ENCODE measurements around the gene NIM1K.
"Not testable (repeated sequence)": the region's sequence is repeated elsewhere in the genome, so short reads cannot be mapped to it uniquely, and the experiment has no call there.

NIM1K gene

DNA sequence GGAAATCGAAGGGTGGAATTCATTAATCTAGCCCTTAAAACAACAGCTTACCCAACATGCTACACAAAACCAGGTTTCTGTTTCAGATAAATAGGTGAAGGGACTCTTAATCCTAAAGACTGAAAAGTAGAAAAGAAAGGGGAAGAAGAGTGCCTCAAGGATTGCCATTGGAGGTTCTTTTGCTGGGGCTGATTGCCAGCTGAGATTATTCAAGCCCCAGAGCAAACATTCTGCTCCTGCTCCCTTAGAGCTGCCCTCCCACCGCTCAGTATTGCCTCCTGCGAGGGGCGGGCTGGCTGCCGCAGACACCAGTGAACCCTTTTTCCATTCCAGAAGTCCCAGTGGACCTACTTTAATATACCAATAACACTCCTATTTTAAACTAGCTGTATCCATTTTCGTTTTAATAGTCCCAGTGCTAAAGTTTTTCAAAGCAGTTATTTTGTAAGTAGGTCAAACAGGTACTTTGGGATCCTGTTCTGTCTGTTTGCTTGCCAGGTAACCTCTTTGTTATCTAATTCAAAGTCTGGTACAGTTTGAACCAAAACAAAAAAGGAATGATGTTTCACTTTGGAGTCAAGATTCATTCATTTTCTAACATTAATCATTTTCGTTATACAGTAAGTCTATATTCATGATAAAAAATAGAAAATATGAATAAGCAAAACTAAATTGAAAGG is 82.5 kb downstream of the NIM1K start:
- DNase-seq (ENCODE audit: low read depth in 1 of 2, low spot score in 1 of 2): no peak

DNA sequence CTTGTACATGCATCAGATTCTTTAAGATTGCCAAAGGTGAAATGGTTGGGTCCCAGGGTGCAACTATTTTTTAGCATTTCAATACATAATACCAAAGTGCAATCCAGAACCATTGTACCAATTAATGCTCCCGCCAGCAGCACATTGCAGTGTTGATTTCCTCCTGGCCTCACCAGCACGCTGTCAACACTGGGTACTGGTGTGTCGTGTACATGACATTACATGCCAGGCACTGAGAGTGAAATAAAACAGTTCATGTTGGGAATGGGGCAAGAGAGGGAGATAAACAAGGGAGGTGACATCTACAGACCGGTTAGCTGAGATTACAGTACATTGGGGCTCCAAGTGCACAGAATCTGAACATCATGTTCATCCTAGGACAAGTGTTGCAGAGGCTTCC is 83.4 kb downstream of the NIM1K start:
- DNase-seq (ENCODE audit: low read depth in 1 of 2, low spot score in 1 of 2): no peak

DNA sequence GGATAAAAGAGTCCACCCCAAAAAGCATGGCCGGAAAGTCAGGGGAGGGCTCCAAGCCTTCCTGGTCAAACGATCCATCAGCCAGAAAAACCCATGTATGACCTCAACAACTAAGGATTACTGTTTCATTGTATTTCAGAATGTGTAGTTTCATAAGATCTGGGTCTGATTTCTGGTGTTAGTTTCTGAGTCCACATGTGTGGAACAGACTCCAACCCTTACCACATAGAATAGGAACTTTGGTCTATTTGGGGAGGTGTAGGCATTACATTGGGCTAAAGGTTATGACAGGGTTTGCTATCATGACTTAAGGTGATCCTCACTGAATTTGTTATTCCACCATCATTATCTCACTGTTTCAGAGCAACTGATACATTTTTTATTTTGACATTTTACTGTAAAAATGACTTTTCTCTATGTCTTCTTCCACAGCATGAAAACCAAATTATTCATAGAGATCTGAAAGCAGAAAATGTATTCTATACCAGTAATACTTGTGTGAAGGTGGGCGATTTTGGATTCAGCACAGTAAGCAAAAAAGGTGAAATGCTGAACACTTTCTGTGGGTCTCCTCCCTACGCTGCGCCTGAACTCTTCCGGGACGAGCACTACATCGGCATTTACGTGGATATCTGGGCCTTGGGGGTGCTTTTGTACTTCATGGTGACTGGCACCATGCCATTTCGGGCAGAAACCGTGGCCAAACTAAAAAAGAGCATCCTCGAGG is 87.7 kb downstream of the NIM1K start:
- DNase-seq (ENCODE audit: low read depth in 1 of 2, low spot score in 1 of 2): no peak

DNA sequence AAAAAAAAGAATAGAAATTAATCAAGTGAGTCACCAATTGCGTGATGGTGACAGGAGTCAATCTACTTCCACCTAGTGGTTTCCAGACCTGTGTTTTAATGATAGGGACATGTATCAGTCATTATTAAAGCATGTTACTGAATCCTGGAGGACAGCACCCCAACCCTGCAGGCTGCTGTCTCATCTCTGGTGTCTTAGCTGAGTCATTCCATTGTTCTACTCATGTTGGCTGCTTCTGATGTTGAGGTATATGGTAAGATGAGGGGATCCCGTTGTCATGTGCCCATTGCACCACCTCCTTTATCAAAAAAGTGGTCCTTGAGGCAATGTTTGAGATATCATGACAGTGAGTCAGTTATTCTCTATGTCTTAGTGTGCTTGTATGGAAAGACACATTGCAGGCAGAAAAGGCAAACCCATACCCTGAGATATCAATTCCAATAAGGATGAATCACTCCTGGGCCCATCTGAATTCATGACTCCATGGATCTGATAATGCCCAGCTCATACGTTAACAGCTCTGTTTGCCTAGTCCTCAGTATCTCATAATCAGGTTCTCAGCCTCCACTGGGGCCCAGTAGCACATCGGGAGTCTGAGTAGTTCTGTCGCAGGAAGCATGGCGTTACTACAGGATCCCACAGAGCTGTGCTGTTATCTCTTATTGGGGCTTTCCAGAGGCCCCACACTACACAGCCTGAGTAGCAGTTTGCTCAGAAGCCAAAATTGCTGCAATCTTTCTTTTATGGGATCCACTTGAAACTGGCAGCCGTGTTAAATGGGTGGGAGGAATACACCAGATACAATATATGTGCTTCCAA is 90.0 kb downstream of the NIM1K start:
- DNase-seq (ENCODE audit: low read depth in 1 of 2, low spot score in 1 of 2): no peak

DNA sequence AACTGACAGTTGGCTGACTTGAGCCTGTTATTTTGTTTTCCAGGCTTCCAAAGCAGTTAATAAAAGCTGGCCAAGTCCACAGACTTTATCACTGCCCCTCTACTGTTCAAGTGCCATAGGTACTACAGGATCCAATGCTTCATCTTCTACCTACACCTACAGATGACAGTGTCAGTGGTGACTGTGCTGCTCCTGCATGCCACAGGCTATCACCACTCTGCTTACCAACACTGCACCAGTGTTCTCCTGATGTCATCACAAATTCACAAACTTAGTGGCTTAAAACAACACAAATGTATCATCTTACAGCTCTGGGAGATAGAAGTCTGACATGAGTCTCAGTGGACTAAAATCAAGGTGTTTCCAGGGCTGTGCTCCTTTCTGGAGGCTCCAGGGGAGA is 94.6 kb downstream of the NIM1K start:
- DNase-seq (ENCODE audit: low read depth in 1 of 2, low spot score in 1 of 2): no peak

DNA sequence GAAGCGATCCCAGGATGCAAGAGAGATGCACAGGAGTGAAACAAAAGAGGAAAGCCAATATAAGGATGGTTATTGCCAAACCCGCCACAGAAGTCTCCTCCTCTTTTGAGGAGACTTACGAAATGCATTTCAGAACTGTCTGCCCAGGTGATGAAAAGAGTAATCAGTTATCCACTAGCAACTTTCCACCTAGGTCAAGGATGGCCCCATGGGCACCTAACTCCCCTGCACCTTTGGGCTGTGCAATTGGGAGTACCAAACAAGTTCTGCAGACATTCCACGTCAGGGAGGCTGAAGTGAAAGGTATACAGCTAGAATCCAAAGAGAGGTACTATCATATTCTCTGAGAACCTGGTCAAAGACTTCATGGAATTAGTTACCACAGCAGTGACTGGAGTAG is 95.5 kb downstream of the NIM1K start:
- DNase-seq (ENCODE audit: low read depth in 1 of 2, low spot score in 1 of 2): no peak

DNA sequence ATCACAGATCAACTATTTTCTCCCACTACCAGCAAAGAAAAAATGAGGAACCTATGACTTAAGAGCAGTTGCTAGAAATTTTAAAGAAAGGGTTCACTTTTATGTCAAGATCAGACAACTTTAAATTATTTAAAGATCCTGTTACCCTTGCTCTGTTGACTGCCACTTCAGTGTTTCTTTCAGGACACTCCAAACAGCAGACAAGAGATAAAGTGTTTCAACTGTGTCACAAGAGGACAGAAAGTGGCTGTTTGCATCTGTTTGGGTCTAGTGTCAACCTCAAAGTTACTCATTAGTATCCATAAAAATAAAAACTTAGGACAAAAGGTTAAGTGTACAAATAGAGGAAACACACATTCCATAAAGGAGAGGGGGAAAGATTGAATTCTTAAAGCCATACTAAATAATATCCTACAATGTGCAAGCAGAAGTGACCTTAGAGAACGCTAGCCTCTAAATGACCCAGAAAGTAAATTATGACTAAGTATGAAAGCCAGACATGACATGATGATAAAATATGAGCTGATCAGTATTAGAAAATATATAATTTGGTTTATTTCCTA is 96.3 kb downstream of the NIM1K start:
- no peak for DNase-seq (ENCODE audit: low read depth in 1 of 2, low spot score in 1 of 2)

DNA sequence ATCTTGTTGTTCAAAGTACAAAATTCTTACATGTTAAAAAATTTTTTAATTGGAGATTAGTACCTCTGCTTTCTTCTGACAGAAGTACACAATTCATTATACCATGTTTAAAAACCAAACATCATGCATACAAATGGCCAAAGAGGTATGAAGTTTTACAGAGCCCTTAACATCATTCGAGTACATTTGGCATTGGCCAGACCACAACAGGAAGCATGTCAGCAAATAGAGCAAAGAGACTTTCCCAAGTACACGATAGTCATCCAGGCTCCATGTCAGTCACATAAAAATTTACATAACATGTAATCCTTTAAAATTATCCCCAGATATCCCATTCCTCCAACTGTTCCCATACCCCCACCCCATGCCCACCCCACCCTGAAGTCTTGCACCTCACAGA is 98.7 kb downstream of the NIM1K start:
- DNase-seq (ENCODE audit: low read depth in 1 of 2, low spot score in 1 of 2): no peak

DNA sequence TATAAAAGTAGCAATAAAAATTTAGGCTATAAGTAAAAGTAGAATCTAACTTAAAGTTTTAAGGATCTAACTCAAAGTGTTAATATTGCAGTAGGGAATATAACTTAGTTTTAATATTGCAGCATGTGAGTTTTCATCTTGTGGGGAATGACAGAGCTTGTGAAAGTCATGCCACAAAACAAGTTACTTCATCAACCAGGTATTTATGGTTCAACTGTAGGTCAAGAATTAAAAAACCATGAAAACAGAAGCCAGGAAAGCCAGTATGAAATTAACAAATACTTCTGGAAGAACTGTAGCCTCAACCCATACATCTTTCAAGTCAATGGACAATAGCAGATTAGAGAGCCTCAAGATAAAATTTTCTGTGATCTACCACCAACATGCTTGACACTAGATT is 102.2 kb downstream of the NIM1K start:
- DNase-seq (ENCODE audit: low read depth in 1 of 2, low spot score in 1 of 2): no peak

DNA sequence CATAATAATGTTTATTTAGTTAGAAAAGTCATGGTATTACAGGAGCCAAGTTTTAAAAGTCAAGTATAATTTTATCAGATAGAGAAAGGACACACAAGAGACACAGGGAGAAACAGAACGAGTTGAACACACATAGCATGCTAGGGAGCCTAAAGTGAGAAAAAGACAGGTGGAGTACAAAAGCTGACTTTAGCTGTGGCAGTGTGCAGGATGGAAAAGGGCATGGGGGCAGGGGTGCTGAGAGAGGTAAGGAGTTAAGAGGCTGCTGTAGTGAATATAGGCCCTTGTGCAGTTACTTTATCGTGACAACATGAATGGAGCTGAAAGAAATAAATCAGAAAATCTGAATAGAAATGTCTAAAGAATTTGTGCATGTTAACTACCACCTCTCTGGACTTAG is 103.2 kb downstream of the NIM1K start:
- no peak for DNase-seq (ENCODE audit: low read depth in 1 of 2, low spot score in 1 of 2)

DNA sequence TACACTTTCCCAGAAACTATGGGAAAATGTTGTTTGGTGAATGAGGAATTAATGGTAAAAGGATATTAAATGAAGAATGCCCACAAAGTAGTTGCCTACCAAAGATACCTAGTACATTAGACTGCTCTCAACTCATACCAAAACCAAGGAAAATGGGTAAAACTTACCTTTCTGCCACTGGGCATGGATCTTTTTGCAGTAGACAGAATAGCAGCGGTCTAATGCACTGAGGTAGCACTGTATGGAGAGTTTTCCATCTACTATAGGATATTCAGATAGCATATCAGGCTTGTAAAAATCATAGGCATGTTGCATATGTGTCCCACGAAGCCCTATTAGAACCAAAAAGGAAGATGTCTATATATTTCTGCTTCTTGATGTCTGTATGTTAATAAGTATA is 104.8 kb downstream of the NIM1K start:
- no peak for DNase-seq (ENCODE audit: low read depth in 1 of 2, low spot score in 1 of 2)

DNA sequence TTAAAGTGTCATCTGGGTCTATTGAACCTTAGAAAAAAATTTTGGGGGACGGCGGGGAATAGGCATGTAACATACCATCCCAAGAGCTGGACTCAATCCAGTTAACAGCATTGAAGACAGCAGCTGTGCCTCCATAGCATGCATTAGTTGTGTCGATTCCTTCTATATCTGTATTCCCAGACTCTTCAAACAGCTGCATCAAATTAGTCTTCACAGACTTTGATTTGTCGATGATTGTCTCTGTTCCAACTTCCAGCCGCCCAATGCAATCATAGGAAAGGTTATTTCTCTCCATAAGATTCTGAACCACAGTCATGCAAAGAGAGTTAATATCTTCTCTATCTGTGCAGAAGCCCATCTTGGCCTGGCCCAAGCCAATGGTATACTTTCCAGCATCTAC is 106.4 kb downstream of the NIM1K start:
- DNase-seq (ENCODE audit: low read depth in 1 of 2, low spot score in 1 of 2): no peak

DNA sequence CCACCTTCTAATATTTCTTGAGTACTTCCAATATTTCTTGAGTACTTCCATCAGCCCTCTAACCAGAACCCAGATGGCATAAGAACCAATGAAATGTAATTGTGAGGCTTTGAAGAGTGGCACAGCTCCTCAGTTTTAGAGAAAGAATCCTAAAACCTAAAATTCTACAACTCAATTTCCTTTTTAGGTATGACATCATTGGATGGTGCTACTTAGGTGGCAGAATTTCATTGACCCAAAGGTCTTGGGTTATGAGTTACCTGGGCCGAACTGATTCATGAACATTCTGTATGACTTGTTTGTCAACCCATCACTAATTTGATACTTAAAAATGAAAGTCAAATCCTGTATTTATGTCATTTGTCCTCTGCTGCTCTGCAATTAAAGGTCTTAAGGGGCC is 108.1 kb downstream of the NIM1K start:
- no peak for DNase-seq (ENCODE audit: low read depth in 1 of 2, low spot score in 1 of 2)

DNA sequence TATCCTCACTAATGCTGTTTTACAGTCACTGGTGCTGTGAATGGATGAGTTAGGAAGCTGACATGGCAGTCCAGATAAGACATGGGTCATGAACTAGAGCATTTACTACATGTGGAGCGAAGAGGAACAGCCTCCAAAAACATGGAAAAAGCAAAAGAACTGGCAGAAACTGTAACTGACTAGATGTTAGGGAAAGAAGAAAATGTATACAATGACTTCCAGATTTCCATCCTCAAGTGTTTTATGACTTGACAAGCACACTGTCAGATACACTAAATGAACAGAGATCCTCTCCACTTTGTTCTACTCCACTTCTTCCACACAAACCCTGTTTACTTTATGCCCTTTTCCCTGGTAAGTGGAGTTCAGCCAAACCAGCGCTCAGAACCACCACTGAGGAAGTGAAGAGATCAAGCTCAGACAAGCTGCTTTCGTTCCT is 109.6 kb downstream of the NIM1K start:
- DNase-seq (ENCODE audit: low read depth in 1 of 2, low spot score in 1 of 2): no peak

DNA sequence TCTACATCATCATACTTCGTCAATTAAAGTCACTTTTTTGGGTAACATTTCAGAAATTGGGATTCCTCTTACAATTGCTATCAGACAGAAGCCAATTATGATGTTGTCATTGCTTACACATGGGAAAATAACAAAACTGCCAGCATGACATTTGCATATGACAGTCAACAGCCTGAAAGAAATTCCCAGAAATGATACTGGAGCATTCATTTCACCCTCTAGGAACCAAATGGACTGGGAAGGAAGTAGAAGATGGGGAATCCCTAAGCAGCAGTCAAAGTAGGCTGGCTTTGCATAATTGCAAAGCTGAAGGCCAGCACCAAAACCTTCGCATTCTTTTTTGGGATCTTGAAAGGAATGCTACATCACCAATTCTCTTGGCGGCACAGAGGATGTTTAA is 110.5 kb downstream of the NIM1K start:
- DNase-seq (ENCODE audit: low read depth in 1 of 2, low spot score in 1 of 2): no peak

DNA sequence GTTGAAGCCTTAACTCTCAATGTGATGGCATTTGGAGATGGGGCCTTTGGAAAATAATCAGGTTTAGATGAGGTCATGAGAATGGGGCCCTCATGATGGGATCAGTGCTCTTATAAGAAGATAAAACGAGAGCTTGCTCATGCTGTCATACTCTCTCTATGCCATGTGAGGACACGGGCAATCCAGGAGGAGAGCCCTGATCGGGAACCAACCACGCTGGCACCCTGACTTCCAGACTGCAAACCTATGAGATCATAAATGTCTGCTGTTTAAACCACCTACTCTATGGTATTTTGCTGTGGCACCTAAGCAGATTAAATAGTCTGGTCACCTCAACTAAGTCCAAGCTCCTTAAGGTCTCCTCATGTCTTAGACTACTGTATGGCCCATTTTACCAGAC is 111.2 kb downstream of the NIM1K start:
- no peak for DNase-seq (ENCODE audit: low read depth in 1 of 2, low spot score in 1 of 2)

DNA sequence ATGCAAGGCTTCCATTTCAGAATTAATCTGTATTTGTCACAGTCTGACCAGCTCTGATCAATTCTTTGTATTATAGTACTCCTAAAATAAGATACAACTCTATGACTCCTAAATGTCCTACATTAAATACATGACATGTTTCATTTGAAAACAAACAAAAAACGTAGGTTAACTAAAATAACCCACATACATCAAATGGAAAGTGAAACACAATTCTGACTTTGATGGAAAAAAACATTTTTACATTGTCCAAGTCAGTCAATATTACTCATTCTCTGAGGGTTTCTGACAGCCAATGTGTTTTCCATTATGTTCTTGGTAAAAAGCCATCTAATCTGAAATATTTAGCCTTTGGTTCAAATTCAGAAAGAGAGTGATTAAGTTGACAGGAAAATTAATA is 112.5 kb downstream of the NIM1K start:
- no peak for DNase-seq (ENCODE audit: low read depth in 1 of 2, low spot score in 1 of 2)

DNA sequence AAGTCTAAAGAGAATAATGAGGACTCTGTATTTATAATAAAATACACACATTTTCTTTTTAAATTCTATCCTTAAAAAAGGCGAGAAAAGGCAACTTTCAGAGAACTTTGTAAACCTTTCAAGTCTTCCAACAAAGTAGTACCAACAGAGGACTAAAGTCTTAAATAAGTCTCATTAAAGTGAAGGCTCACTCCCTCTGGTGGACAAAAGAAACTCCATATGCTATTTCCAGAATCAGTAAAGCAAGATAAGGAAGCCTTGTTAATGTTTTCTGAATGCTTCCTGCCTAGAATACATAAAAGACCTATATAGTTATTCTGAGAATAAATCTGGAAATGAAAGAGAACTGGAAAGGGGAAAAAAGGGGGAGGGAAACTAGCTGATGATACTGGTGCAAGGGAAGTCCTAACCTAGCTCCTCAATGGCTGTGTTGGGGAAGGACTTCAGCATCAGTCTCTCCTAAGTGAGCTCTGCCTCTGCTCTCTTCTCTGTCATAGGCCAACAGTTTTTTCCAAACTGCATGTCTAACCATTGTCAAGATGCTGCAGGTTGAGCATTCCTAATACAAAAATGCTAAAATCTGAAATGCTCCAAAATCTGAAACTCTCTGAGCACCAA is 114.0 kb downstream of the NIM1K start:
- DNase-seq (ENCODE audit: low read depth in 1 of 2, low spot score in 1 of 2): no peak

DNA sequence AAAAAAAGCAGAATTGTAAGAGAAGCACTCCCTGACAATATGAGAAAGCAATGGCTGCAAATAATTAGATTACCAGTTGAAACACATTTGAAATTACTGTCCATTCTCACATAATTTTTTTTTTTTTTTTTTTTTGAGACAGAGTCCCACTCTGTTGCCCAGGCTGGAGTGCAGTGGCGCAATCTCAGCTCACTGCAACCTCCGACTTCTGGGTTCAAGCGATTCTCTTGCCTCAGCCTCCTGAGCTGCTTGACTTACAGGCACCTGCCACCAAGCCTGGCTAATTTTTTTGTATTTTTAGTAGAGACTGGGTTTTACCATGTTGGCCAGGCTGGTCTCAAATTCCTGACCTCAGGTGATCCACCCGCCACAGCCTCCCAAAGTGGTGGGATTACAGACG is 114.9 kb downstream of the NIM1K start:
- DNase-seq (ENCODE audit: low read depth in 1 of 2, low spot score in 1 of 2): not testable (repeated sequence)

DNA sequence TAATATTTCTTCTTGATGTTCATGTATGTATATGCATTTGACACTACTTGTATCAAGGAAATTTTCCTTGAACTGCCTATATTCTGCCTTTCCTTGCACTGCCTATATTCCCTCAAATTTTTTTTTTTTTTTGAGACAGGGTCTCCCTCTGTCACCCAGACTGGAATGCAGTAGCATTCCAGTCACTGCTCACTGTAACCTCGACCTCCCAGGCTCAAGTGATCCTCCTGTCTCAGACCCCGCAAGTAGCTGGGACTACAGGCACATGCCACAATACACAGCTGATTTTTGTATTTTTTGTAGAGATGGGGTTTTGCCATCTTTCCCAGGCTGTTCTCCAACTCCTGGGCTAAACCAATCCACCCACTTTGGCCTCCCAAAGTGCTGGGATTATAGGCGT is 117.1 kb downstream of the NIM1K start:
- no peak for DNase-seq (ENCODE audit: low read depth in 1 of 2, low spot score in 1 of 2)

DNA sequence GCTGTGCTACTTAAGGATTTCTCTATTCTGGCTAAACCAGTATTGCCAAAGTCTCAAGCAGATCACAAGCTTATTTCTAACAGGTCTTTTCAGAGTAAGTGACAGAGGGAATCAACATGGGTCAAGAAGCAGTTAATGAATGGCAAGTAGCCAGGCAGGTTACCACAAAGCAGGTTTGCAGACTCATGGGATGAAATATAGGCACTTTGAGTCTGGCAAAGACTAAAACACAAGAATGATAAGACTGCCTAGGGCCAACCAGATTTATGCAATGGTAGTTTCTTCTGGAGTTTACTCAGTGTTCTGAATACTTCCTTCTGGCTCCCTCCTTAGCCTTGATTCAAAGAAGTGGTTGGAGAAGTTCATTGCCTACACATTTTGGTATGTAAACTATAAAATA is 117.6 kb downstream of the NIM1K start:
- no peak for DNase-seq (ENCODE audit: low read depth in 1 of 2, low spot score in 1 of 2)
